HEK293 (cell line): ENCODE measurements around the gene C3orf20.

Experiments
- BCL11A ChIP-seq: fragments of 450-650 bp; formaldehyde crosslinking; IDR thresholded peaks from 2 replicates; pipeline ENCODE4 v1.5.1; 2016; ENCODE audit warnings: low read depth, missing biosample characterization, missing genetic modification characterization
- ZBTB1 ChIP-seq: fragments of 450-650 bp; formaldehyde crosslinking; IDR thresholded peaks from 2 replicates; pipeline ENCODE4 v1.5.1; 2016; ENCODE audit warnings: missing biosample characterization, missing genetic modification characterization
- TF ChIP-seq, protein P1 (sequence below): sonication (generic); formaldehyde crosslinking; IDR thresholded peaks from 2 replicates; pipeline ENCODE4 v1.8.1; 2022; ENCODE audit warnings: mild to moderate bottlenecking, moderate library complexity, missing genetic modification reagents
- TF ChIP-seq, protein P2 (sequence below): fragments of 450-650 bp; formaldehyde crosslinking; IDR thresholded peaks from 2 replicates; pipeline ENCODE4 v1.5.1; 2016; ENCODE audit warnings: missing biosample characterization, missing genetic modification characterization

DNA sequence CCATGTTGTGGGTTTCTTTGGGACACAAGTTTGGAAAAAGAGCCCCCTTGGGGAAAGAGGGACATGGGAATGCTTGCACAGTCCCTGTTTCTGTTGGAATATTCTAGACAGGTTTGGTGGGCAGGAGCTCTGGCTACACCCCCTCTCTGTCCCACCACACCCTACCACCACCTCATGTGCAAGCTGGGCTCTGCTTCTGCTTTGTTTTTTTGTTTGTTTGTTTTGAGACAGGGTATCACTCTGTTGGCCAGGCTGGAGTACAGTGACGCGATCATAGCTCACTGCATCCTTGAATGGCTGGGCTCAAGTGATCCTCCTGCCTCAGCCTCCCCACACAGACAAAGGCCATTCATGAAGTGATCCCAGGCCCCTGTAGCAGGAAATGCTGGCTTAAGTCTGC is 86.9 kb downstream of the C3orf20 start:
- TF ChIP-seq BCL11A (tag by site-specific recombination) = no peak
- no peak for TF ChIP-seq ZBTB1 (tag by site-specific recombination)
- TF ChIP-seq, protein P1, sequence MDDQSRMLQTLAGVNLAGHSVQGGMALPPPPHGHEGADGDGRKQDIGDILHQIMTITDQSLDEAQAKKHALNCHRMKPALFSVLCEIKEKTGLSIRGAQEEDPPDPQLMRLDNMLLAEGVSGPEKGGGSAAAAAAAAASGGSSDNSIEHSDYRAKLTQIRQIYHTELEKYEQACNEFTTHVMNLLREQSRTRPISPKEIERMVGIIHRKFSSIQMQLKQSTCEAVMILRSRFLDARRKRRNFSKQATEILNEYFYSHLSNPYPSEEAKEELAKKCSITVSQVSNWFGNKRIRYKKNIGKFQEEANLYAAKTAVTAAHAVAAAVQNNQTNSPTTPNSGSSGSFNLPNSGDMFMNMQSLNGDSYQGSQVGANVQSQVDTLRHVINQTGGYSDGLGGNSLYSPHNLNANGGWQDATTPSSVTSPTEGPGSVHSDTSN (CRISPR knock-in tag) = no peak
- TF ChIP-seq, protein P2, sequence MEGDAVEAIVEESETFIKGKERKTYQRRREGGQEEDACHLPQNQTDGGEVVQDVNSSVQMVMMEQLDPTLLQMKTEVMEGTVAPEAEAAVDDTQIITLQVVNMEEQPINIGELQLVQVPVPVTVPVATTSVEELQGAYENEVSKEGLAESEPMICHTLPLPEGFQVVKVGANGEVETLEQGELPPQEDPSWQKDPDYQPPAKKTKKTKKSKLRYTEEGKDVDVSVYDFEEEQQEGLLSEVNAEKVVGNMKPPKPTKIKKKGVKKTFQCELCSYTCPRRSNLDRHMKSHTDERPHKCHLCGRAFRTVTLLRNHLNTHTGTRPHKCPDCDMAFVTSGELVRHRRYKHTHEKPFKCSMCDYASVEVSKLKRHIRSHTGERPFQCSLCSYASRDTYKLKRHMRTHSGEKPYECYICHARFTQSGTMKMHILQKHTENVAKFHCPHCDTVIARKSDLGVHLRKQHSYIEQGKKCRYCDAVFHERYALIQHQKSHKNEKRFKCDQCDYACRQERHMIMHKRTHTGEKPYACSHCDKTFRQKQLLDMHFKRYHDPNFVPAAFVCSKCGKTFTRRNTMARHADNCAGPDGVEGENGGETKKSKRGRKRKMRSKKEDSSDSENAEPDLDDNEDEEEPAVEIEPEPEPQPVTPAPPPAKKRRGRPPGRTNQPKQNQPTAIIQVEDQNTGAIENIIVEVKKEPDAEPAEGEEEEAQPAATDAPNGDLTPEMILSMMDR (tag by site-specific recombination) = no peak
